Left ventricle myocardium inferior (tissue), 1 donor: ENCODE measurements around the gene CDK6. TPM values are rescaled to one million over a fixed set of nuclear protein-coding genes. Genes with fewer than 3 reads are reported as not detected.

Experiments used
- DNase-seq: peaks from one replicate; pipeline ENCODE4 v3.0.0-alpha.2; 2020
- H3K27ac ChIP-seq: fragments of 200-600 bp; replicated peaks from 2 replicates; pipeline ENCODE4 v1.8.0; 2021
- H3K27me3 ChIP-seq: fragments of 200-600 bp; 2 replicates; pipeline ENCODE4 v1.8.0; 2021; ENCODE audit warnings: low read depth
- H3K36me3 ChIP-seq: fragments of 200-600 bp; 2 replicates; pipeline ENCODE4 v1.8.0; 2021
- H3K4me1 ChIP-seq: fragments of 200-600 bp; 2 replicates; pipeline ENCODE4 v1.8.0; 2021
- H3K4me3 ChIP-seq: fragments of 200-600 bp; 2 replicates; pipeline ENCODE4 v1.8.0; 2021; ENCODE audit warnings: mild to moderate bottlenecking, moderate library complexity
- H3K9me3 ChIP-seq: fragments of 200-600 bp; replicated peaks from 2 replicates; pipeline ENCODE4 v1.8.0; 2021
- CTCF ChIP-seq: fragments of 200-600 bp; IDR thresholded peaks from 2 replicates; pipeline ENCODE4 v1.8.0; 2021; ENCODE audit warnings: antibody characterized with exemption, mild to moderate bottlenecking, borderline replicate concordance
- intact Hi-C: fragments of 100-400 bp; cut with micrococcal nuclease; formaldehyde crosslinking; loops from one replicate; pipeline ENCODE4 v1.11.0; 2022
- total RNA-seq: library from RNA; stranded (reverse); fragmentation: NEBNext Ultra II Directional; extraction: Animal tissue kit (Norgen Biotek cat#: 25700); gene quantifications from one replicate; pipeline ENCODE4 v1.2.1, GENCODE V29; 2021
- donor health status: DM: no; HTN: yes; CAD: no; lungs with severe emphysema.

CDK6 gene
- total RNA-seq, 1 donor from 2014 or later, result 16.5 TPM

DNA sequence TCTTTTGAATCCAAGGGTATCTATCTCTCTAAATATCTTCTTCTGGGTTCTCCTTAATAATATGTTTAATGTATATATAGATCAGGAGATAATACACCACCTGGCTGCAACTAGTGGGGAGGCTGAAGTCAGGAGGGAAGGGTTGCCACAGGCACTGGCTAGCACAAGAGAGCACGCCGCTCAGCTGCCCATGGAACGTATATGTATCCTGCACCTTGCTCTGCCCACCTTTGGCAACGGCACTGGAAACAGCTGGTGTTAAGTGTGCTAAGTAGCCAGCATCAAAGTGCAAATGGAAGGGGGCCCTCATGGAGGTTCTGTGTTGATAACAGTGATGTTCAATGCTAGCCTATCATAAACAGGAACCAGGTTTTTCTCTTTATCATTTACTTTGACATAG lies 196.4 kb downstream of the CDK6 start:
- intact Hi-C loops, result no loop called here
- H3K9me3 ChIP-seq, result no peaks in the 10 kb centered on the region
- peak overlapping the region; percentile 27 for H3K27ac ChIP-seq
- no peak overlapping the region for H3K4me3 ChIP-seq
- no peaks in the 10 kb centered on the region for H3K27me3 ChIP-seq
- no peak for TF ChIP-seq CTCF
- H3K4me1 ChIP-seq, result peaks cover 69% of the 10 kb centered on the region
- DNase-seq, result no peak
- no peaks in the 10 kb centered on the region for H3K36me3 ChIP-seq

DNA sequence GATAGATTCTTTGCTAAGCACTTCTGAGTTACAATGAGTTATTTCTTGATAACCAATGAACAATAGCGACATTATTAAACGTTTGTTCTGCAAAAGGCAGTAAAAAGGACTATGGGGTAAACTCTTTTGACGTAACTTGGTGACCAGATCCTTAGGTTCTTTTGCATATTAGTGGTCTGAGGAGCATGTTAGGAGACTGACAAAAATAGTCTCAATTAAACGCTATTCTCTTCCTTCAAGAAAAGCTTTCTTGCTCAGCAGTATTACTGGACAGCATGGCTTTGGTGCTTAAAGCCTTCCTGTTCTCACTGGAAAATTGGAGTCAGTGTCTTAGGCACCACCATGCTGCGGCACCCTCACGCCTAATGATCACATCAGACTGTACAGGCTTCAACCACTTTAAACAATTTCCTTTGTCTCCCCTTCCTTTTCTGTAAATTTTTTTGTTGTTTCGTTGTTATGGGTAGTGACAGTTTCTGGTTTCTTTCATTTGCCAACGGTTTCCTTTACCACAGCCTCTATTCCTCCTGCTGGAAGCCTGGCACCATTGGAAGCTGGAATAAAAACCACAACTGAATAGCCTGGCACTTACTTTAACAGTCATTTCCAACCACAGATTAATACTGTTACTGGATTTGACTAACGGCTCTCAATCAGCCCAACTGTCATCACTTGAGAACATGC lies 197.0 kb downstream of the CDK6 start:
- Histone ChIP-seq H3K27ac (peak overlapping the region; percentile 27), H3K4me1 (peaks cover 69% of the 10 kb centered on the region), H3K36me3 (no peaks in the 10 kb centered on the region), H3K9me3 (no peaks in the 10 kb centered on the region), H3K27me3 (no peaks in the 10 kb centered on the region), H3K4me3 (no peak overlapping the region)
- no peak for DNase-seq
- intact Hi-C loops, result no loop called here
- no peak for TF ChIP-seq CTCF

DNA sequence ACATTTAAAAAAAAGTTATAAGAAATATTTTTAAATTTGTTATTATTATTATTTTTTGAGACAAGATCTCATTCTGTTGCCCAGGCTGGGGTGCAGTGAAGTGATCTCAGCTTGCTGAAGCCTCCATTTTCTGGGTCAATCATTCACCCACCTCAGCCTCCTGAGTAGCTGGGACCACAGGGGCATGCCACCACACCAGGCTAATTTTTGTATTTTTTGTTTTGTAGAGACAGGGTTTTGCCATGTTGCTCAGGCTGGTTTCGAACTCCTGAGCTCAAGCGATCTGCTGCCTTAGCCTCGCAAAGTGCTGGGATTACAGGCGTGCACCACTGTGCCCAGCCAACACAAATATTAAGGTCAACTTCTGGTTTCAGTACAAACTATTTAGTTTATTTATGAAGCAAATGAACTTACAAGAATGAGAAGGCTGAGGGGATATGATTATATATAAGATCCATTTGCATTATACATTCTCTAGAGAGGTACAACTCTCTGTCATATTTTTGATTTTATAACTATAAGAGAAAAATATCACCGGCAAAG lies 200.3 kb downstream of the CDK6 start:
- no peak for DNase-seq
- H3K4me1 ChIP-seq, result peaks cover 72% of the 10 kb centered on the region
- H3K9me3 ChIP-seq, result no peaks in the 10 kb centered on the region
- TF ChIP-seq CTCF, result no peak
- no peaks in the 10 kb centered on the region for H3K27me3 ChIP-seq
- peak overlapping the region; percentile 83 for H3K27ac ChIP-seq
- H3K4me3 ChIP-seq, result no peak overlapping the region
- no peaks in the 10 kb centered on the region for H3K36me3 ChIP-seq
- intact Hi-C loops, result no loop called here

- H3K4me3 ChIP-seq, result no peak overlapping the region
- no peaks in the 10 kb centered on the region for H3K9me3 ChIP-seq
- no peaks in the 10 kb centered on the region for H3K27me3 ChIP-seq
- DNase-seq, result no peak
- peaks cover 75% of the 10 kb centered on the region for H3K4me1 ChIP-seq
- intact Hi-C loops, result no loop called here
- peak overlapping the region; percentile 83 for H3K27ac ChIP-seq
- no peaks in the 10 kb centered on the region for H3K36me3 ChIP-seq
- no peak for TF ChIP-seq CTCF
These were observed 200.8 kb downstream of the CDK6 start for GRCh38 chr7:92635538-92635937.

DNA sequence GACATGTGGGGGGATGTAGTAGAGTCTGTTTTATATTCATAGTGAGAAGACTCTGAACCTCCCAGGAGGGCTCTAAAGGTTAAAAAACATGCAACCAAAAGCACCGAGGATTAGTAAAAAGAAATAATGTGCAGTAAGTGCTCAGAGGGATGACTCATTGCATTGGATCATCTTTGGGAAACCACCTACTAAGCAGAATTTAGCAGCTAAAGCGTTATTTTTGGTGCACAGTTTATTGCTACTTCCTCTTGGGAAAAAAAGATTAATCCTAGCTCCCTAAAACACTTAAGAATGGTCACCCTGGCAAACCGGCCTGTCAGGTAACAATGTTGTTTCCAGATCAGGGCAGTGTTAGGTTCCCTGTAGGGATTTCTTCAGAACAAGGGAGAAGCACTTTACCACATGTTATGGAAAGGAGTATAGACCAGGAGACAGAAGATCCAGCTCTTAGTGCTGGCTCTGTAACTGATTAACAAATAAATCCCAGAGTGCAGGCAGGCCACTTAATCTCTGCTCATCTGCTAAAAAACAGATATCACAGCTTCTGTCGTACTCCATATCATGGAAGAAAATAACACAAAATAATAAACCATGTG lies 201.4 kb downstream of the CDK6 start:
- H3K4me3 ChIP-seq, result no peak overlapping the region
- H3K36me3 ChIP-seq, result no peaks in the 10 kb centered on the region
- intact Hi-C loops, result no loop called here
- H3K27me3 ChIP-seq, result no peaks in the 10 kb centered on the region
- no peak for DNase-seq
- H3K27ac ChIP-seq, result peak overlapping the region; percentile 83
- no peak for TF ChIP-seq CTCF
- peaks cover 72% of the 10 kb centered on the region for H3K4me1 ChIP-seq
- no peaks in the 10 kb centered on the region for H3K9me3 ChIP-seq
